Measurements from ENCODE around the gene GSTK1. TPM values are rescaled to one million over a fixed set of nuclear protein-coding genes. Genes with fewer than 3 reads are reported as not detected.

GSTK1 gene
- total RNA-seq, 2 experiments from 2014 or later: 245 to 259 TPM

GRCh38 chr7:143318661-143319060 lies 55.4 kb downstream of the GSTK1 start:
- ChIA-PET CTCF (no interaction called here), POLR2A (no interaction called here)
- Mint-ChIP-seq H3K27ac (no peak overlapping the region), H3K36me3 (ENCODE audit: low read depth) (no peaks in the 10 kb centered on the region), H3K27me3 (no peaks in the 10 kb centered on the region), H3K9me3 (no peaks in the 10 kb centered on the region), H3K4me3 (no peak overlapping the region), H3K4me1 (ENCODE audit: low read depth) (no peaks in the 10 kb centered on the region)
- H3K27me3 ChIP-seq (ENCODE audit: control insufficient read depth in 1 of 2, insufficient read depth in 2 of 2, low read length in 2 of 2): no peaks in the 10 kb centered on the region
- no peaks in the 10 kb centered on the region for H3K36me3 ChIP-seq (ENCODE audit: insufficient read depth, low read length)
- ATAC-seq (ENCODE audit: poor library complexity): no peak
- no peak overlapping the region for H3K4me3 ChIP-seq (ENCODE audit: low read length)
- H3K27ac ChIP-seq (ENCODE audit: low read depth in 1 of 2, low read length in 2 of 2): no peak overlapping the region
- no peak for TF ChIP-seq CTCF (IDR thresholded peaks at IDR 0.05)
- intact Hi-C loops (cut with DNase I, micrococcal nuclease): no loop called here
- DNase-seq: no peak
- no peaks in the 10 kb centered on the region for H3K4me1 ChIP-seq (ENCODE audit: insufficient read depth, low read length)
- H3K9me3 ChIP-seq (ENCODE audit: control insufficient read depth in 1 of 2, insufficient read depth in 1 of 2, low read length in 2 of 2): no peaks in the 10 kb centered on the region

Other genes with a start within 250 kb of the GSTK1 start
- gene OR9A2, start 236.3 kb upstream of the GSTK1 start, total RNA-seq: not detected
- gene OR6V1, start 211.1 kb upstream of the GSTK1 start, total RNA-seq: not detected
- gene PIP, start 131.4 kb upstream of the GSTK1 start, total RNA-seq: not detected
- not detected for gene TAS2R39, start 80.0 kb upstream of the GSTK1 start, total RNA-seq
- gene TAS2R40, start 41.4 kb upstream of the GSTK1 start, total RNA-seq: not detected
- gene TMEM139, start 21.5 kb downstream of the GSTK1 start, total RNA-seq: under 1 TPM; 0.20 to 0.27 TPM
- gene CASP2, start 24.9 kb downstream of the GSTK1 start, total RNA-seq: 10 to 100 TPM; 19.1 to 21.9 TPM
- not detected for gene CLCN1, start 52.7 kb downstream of the GSTK1 start, total RNA-seq
- under 1 TPM in 1 of 2 experiments, not detected in 1; 0.14 TPM for gene FAM131B, start 99.3 kb downstream of the GSTK1 start, total RNA-seq
- 100 to 1,000 TPM; 132 to 146 TPM for gene ZYX, start 117.9 kb downstream of the GSTK1 start, total RNA-seq
- gene EPHA1, start 145.4 kb downstream of the GSTK1 start, total RNA-seq: 10 to 100 TPM; 16.0 to 19.0 TPM
- gene TAS2R60, start 180.0 kb downstream of the GSTK1 start, total RNA-seq: under 1 TPM; 0.47 to 0.61 TPM
- gene TAS2R41, start 214.4 kb downstream of the GSTK1 start, total RNA-seq: under 1 TPM; 0.69 to 0.73 TPM